Measurements from ENCODE around the gene GRHL1. TPM values are rescaled to one million over a fixed set of nuclear protein-coding genes. Genes with fewer than 3 reads are reported as not detected.

Gene GRHL1
- total and polyA plus RNA-seq, 4 donors = 3.6 to 13.7 (median 6.1) TPM

DNA sequence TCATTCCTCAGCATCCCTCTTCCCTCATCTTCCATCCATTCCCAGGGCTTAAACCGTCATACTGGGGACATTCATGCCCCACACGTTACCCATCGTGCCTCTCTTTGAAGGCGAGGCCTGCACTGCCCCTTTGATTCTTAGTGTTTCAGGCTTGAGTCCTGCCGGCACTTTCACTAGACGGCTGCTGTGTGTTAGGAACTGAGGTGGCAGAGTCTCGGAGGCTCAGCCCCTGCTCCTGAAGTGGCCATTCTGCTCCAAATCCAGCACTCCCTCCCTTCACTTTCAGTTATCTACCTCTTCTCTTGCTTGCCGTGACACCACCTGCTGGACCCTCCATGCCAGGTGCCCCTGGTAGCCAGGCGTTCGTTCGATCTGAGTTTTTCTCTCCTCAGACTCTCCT, 43.0 kb downstream of the GRHL1 start:
- no peaks in the 10 kb centered on the region for H3K9me3 ChIP-seq (ENCODE audit: control insufficient read depth in 4 of 4, low read length in 3 of 4)
- DNase-seq (ENCODE audit: low spot score) = no peak
- no peaks in the 10 kb centered on the region for H3K27me3 ChIP-seq (ENCODE audit: control insufficient read depth in 4 of 4, insufficient read depth in 4 of 4, low read length in 3 of 4)
- no peak overlapping the region for H3K4me3 ChIP-seq (ENCODE audit: low read depth in 1 of 3, low read length in 3 of 3)
- H3K9ac ChIP-seq (ENCODE audit: low read depth in 1 of 2, low read length in 2 of 2) = no peak overlapping the region
- TF ChIP-seq, protein P1, sequence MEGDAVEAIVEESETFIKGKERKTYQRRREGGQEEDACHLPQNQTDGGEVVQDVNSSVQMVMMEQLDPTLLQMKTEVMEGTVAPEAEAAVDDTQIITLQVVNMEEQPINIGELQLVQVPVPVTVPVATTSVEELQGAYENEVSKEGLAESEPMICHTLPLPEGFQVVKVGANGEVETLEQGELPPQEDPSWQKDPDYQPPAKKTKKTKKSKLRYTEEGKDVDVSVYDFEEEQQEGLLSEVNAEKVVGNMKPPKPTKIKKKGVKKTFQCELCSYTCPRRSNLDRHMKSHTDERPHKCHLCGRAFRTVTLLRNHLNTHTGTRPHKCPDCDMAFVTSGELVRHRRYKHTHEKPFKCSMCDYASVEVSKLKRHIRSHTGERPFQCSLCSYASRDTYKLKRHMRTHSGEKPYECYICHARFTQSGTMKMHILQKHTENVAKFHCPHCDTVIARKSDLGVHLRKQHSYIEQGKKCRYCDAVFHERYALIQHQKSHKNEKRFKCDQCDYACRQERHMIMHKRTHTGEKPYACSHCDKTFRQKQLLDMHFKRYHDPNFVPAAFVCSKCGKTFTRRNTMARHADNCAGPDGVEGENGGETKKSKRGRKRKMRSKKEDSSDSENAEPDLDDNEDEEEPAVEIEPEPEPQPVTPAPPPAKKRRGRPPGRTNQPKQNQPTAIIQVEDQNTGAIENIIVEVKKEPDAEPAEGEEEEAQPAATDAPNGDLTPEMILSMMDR (IDR thresholded peaks at IDR 0.05; ENCODE audit: low read depth, low read length, missing input control) = no peak
- TF ChIP-seq TAF1 (conservative IDR thresholded peaks at IDR 0.05) = no peak
- TF ChIP-seq, protein P2, sequence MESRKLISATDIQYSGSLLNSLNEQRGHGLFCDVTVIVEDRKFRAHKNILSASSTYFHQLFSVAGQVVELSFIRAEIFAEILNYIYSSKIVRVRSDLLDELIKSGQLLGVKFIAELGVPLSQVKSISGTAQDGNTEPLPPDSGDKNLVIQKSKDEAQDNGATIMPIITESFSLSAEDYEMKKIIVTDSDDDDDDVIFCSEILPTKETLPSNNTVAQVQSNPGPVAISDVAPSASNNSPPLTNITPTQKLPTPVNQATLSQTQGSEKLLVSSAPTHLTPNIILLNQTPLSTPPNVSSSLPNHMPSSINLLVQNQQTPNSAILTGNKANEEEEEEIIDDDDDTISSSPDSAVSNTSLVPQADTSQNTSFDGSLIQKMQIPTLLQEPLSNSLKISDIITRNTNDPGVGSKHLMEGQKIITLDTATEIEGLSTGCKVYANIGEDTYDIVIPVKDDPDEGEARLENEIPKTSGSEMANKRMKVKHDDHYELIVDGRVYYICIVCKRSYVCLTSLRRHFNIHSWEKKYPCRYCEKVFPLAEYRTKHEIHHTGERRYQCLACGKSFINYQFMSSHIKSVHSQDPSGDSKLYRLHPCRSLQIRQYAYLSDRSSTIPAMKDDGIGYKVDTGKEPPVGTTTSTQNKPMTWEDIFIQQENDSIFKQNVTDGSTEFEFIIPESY (IDR thresholded peaks at IDR 0.05) = no peak
- TF ChIP-seq, protein P3, sequence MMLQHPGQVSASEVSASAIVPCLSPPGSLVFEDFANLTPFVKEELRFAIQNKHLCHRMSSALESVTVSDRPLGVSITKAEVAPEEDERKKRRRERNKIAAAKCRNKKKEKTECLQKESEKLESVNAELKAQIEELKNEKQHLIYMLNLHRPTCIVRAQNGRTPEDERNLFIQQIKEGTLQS (IDR thresholded peaks at IDR 0.05) = no peak
- no peak for TF ChIP-seq GABPA (IDR thresholded peaks at IDR 0.05 in 1 of 2, conservative IDR thresholded peaks at IDR 0.05 in 1 of 2)
- TF ChIP-seq FOXA2 (IDR thresholded peaks at IDR 0.05) = no peak
- TF ChIP-seq, protein P4, sequence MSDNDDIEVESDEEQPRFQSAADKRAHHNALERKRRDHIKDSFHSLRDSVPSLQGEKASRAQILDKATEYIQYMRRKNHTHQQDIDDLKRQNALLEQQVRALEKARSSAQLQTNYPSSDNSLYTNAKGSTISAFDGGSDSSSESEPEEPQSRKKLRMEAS (IDR thresholded peaks at IDR 0.05) = no peak
- no peak for TF ChIP-seq FOXA1 (IDR thresholded peaks at IDR 0.05)
- TF ChIP-seq NR2F2 (IDR thresholded peaks at IDR 0.05) = no peak
- TF ChIP-seq RXRA (IDR thresholded peaks at IDR 0.05) = no peak
- TF ChIP-seq SP1 (IDR thresholded peaks at IDR 0.05) = no peak
- no peak for TF ChIP-seq RAD21 (IDR thresholded peaks at IDR 0.05)
- no peak for TF ChIP-seq JUND (IDR thresholded peaks at IDR 0.05)
- TF ChIP-seq HNF4A (conservative IDR thresholded peaks at IDR 0.05) = no peak
- TF ChIP-seq HNF4G (IDR thresholded peaks at IDR 0.05) = no peak
- TF ChIP-seq, protein P5, sequence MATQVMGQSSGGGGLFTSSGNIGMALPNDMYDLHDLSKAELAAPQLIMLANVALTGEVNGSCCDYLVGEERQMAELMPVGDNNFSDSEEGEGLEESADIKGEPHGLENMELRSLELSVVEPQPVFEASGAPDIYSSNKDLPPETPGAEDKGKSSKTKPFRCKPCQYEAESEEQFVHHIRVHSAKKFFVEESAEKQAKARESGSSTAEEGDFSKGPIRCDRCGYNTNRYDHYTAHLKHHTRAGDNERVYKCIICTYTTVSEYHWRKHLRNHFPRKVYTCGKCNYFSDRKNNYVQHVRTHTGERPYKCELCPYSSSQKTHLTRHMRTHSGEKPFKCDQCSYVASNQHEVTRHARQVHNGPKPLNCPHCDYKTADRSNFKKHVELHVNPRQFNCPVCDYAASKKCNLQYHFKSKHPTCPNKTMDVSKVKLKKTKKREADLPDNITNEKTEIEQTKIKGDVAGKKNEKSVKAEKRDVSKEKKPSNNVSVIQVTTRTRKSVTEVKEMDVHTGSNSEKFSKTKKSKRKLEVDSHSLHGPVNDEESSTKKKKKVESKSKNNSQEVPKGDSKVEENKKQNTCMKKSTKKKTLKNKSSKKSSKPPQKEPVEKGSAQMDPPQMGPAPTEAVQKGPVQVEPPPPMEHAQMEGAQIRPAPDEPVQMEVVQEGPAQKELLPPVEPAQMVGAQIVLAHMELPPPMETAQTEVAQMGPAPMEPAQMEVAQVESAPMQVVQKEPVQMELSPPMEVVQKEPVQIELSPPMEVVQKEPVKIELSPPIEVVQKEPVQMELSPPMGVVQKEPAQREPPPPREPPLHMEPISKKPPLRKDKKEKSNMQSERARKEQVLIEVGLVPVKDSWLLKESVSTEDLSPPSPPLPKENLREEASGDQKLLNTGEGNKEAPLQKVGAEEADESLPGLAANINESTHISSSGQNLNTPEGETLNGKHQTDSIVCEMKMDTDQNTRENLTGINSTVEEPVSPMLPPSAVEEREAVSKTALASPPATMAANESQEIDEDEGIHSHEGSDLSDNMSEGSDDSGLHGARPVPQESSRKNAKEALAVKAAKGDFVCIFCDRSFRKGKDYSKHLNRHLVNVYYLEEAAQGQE (IDR thresholded peaks at IDR 0.05) = no peak
- no peak for TF ChIP-seq EGR1 (IDR thresholded peaks at IDR 0.05; ENCODE audit: low read depth in 2 of 2)
- no peak for TF ChIP-seq YY1 (IDR thresholded peaks at IDR 0.05)
- peaks cover 0 to 12% (median 8%) of the 10 kb centered on the region in 4 donors for H3K4me1 ChIP-seq (ENCODE audit: control insufficient read depth in 4 of 4, insufficient read depth in 4 of 4, low read length in 3 of 4)
- peaks cover 0 to 33% (median 19%) of the 10 kb centered on the region in 4 donors for H3K36me3 ChIP-seq (ENCODE audit: control insufficient read depth in 4 of 4, insufficient read depth in 3 of 4, low read depth in 1 of 4, low read length in 3 of 4)
- WGBS = 96% methylated on average over 11 of the region's 11 CpGs
- H3K27ac ChIP-seq (ENCODE audit: low read depth in 1 of 2, low read length in 2 of 2) = peak overlapping the region in 1 of 2 donors; percentile 38

All from liver (tissue), 9 donors.